ENCODE data around the gene OR51B2. TPM values are rescaled to one million over a fixed set of nuclear protein-coding genes. Genes with fewer than 3 reads are reported as not detected.
"Not testable (repeated sequence)": the region's sequence is repeated elsewhere in the genome, so short reads cannot be mapped to it uniquely, and the experiment has no call there.

The OR51B2 gene
- not detected in 2 replicates for total RNA-seq
- long read RNA-seq, result 0 reads

- no peaks in the 10 kb centered on the region for H3K36me3 Mint-ChIP-seq (ENCODE audit: unreplicated experiment)
- no peak within 1 kb of the TSS for H3K4me3 Mint-ChIP-seq (ENCODE audit: unreplicated experiment)
- no peak for DNase-seq (ENCODE audit: extremely low spot score, unreplicated experiment)
- H3K4me1 Mint-ChIP-seq (ENCODE audit: unreplicated experiment), result no peaks in the 10 kb centered on the region
- TF ChIP-seq, protein P1, sequence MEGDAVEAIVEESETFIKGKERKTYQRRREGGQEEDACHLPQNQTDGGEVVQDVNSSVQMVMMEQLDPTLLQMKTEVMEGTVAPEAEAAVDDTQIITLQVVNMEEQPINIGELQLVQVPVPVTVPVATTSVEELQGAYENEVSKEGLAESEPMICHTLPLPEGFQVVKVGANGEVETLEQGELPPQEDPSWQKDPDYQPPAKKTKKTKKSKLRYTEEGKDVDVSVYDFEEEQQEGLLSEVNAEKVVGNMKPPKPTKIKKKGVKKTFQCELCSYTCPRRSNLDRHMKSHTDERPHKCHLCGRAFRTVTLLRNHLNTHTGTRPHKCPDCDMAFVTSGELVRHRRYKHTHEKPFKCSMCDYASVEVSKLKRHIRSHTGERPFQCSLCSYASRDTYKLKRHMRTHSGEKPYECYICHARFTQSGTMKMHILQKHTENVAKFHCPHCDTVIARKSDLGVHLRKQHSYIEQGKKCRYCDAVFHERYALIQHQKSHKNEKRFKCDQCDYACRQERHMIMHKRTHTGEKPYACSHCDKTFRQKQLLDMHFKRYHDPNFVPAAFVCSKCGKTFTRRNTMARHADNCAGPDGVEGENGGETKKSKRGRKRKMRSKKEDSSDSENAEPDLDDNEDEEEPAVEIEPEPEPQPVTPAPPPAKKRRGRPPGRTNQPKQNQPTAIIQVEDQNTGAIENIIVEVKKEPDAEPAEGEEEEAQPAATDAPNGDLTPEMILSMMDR (IDR thresholded peaks at IDR 0.05), result no peak
- H3K27me3 Mint-ChIP-seq (ENCODE audit: unreplicated experiment), result peaks cover 25% of the 10 kb centered on the region
- no peaks in the 10 kb centered on the region for H3K9me3 Mint-ChIP-seq (ENCODE audit: unreplicated experiment)
- no peak within 1 kb of the TSS for H3K27ac Mint-ChIP-seq (ENCODE audit: unreplicated experiment)
These were observed at the start of gene OR51B2 for GRCh38 chr11:5324197-5324596. TSS of gene OR51B2 (minus strand) at chr11:5324297. CDS start at chr11:5324297, 0 bp downstream.

- DNase-seq (ENCODE audit: extremely low spot score, unreplicated experiment), result no peak
These were observed 45.7 kb upstream of the OR51B2 start for GRCh38 chr11:5369789-5370188.

GRCh38 chr11:5368502-5369043, 44.5 kb upstream of the OR51B2 start:
- DNase-seq (ENCODE audit: extremely low spot score, unreplicated experiment), result no peak
- Mint-ChIP-seq H3K4me3 (ENCODE audit: unreplicated experiment) (no peak overlapping the region), H3K36me3 (ENCODE audit: unreplicated experiment) (no peaks in the 10 kb centered on the region), H3K9me3 (ENCODE audit: unreplicated experiment) (peaks cover 9% of the 10 kb centered on the region), H3K4me1 (ENCODE audit: unreplicated experiment) (peaks cover 6% of the 10 kb centered on the region), H3K27me3 (ENCODE audit: unreplicated experiment) (peaks cover 3% of the 10 kb centered on the region), H3K27ac (ENCODE audit: unreplicated experiment) (no peak overlapping the region)
- TF ChIP-seq, protein P1 (IDR thresholded peaks at IDR 0.05), result no peak

More at GRCh38 chr11:5369789-5370188, 45.7 kb upstream of the OR51B2 start:
- TF ChIP-seq, protein P1 (IDR thresholded peaks at IDR 0.05), result peak; percentile 36
- H3K36me3 Mint-ChIP-seq (ENCODE audit: unreplicated experiment), result no peaks in the 10 kb centered on the region
- H3K4me3 Mint-ChIP-seq (ENCODE audit: unreplicated experiment), result no peak overlapping the region
- H3K9me3 Mint-ChIP-seq (ENCODE audit: unreplicated experiment), result peaks cover 9% of the 10 kb centered on the region
- no peaks in the 10 kb centered on the region for H3K4me1 Mint-ChIP-seq (ENCODE audit: unreplicated experiment)
- H3K27ac Mint-ChIP-seq (ENCODE audit: unreplicated experiment), result no peak overlapping the region
- peaks cover 3% of the 10 kb centered on the region for H3K27me3 Mint-ChIP-seq (ENCODE audit: unreplicated experiment)

GRCh38 chr11:5367448-5368074, 43.5 kb upstream of the OR51B2 start:
- Mint-ChIP-seq H3K4me3 (ENCODE audit: unreplicated experiment) (no peak overlapping the region), H3K9me3 (ENCODE audit: unreplicated experiment) (peaks cover under 1% of the 10 kb centered on the region), H3K27ac (ENCODE audit: unreplicated experiment) (no peak overlapping the region), H3K4me1 (ENCODE audit: unreplicated experiment) (peaks cover 6% of the 10 kb centered on the region), H3K27me3 (ENCODE audit: unreplicated experiment) (peaks cover 3% of the 10 kb centered on the region), H3K36me3 (ENCODE audit: unreplicated experiment) (no peaks in the 10 kb centered on the region)
- no peak for DNase-seq (ENCODE audit: extremely low spot score, unreplicated experiment)
- TF ChIP-seq, protein P1 (IDR thresholded peaks at IDR 0.05), result no peak

GRCh38 chr11:5366856-5367255, 42.8 kb upstream of the OR51B2 start:
- Mint-ChIP-seq H3K9me3 (ENCODE audit: unreplicated experiment) (no peaks in the 10 kb centered on the region), H3K27me3 (ENCODE audit: unreplicated experiment) (peaks cover 3% of the 10 kb centered on the region), H3K27ac (ENCODE audit: unreplicated experiment) (no peak overlapping the region), H3K4me3 (ENCODE audit: unreplicated experiment) (no peak overlapping the region), H3K4me1 (ENCODE audit: unreplicated experiment) (peaks cover 6% of the 10 kb centered on the region), H3K36me3 (ENCODE audit: unreplicated experiment) (no peaks in the 10 kb centered on the region)
- no peak for DNase-seq (ENCODE audit: extremely low spot score, unreplicated experiment)
- TF ChIP-seq, protein P1 (IDR thresholded peaks at IDR 0.05), result no peak

DNA sequence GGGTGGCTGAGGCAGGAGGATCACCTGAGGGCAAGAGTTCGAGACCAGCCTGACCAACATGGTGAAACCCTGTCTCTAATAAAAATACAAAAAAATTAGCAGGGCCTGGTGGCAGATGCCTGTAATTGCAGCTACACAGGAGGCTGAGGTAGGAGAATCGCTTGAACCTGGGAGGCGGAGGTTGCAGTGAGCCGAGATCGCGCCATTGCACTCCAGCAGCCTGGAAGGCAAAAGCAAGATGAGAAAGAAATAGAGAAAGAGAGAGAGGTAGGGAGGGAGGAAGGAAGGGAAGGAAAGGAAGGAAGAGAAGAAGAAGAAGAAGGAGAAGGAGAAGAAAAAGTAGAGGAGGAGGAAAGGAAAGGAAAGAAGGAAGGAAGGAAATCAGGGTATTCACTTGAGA, 42.3 kb upstream of the OR51B2 start:
- not testable (repeated sequence) for H3K9me3 Mint-ChIP-seq (ENCODE audit: unreplicated experiment); DNase-seq (ENCODE audit: extremely low spot score, unreplicated experiment); H3K27me3 Mint-ChIP-seq (ENCODE audit: unreplicated experiment); H3K4me3 Mint-ChIP-seq (ENCODE audit: unreplicated experiment); H3K27ac Mint-ChIP-seq (ENCODE audit: unreplicated experiment); H3K36me3 Mint-ChIP-seq (ENCODE audit: unreplicated experiment); H3K4me1 Mint-ChIP-seq (ENCODE audit: unreplicated experiment)
